Gastroesophageal sphincter (tissue), 3 donors: Measurements from ENCODE around the gene SPATC1L.

Experiments
- CTCF ChIP-seq, 4 experiments: fragments of 200-600 bp in 2 of 4; fragments of 450-650 bp in 2 of 4; sonication (generic) in 1 of 4; IDR thresholded peaks; one replicate each; pipeline ENCODE4 v1.5.1; 2017 to 2019; ENCODE audit warnings: antibody characterized with exemption in 4 of 4, mild to moderate bottlenecking in 2 of 4, moderate library complexity in 2 of 4
- POLR2A ChIP-seq, 2 donors: fragments of 450-650 bp; IDR thresholded peaks; one replicate each; pipeline ENCODE4 v1.6.1; 2017; ENCODE audit warnings: antibody characterized with exemption in 2 of 2, mild to moderate bottlenecking in 2 of 2, moderate library complexity in 1 of 2

DNA sequence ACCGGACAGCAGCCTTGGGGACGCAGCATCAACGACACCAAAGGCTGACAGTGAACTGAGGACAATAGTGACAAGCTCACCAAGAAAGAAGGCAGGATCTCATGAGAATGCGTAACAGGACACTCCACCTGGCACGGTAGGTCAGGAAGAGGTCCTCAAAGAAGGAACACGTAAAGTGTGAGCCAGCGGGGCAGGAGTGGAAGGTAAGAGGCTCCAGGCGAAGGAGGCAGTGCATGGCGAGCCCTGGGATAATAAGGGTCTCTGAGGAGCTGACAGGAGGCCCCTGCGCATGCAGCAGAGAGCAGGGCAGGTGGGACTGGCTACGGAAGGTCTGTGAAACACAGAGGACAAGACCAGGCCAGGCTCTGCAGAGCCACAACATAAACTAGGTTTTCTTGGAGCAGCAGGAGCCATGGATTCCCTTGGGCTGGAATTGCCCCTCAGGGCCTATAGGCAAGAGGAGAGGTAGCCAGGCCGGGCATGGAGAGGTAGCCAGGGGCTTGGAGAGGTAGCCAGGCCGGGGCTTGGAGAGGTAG lies 36.1 kb upstream of the SPATC1L start:
- TF ChIP-seq CTCF (IDR thresholded peaks at IDR 0.05) (no peak), POLR2A (IDR thresholded peaks at IDR 0.05) (no peak)
